Neural cell (in vitro differentiated cells): ENCODE results near the gene MEA1.

ENCODE experiments used
- CTCF ChIP-seq: fragments of 450-650 bp; IDR thresholded peaks from 2 replicates; pipeline ENCODE4 v1.5.1; 2014; ENCODE audit warnings: antibody characterized with exemption, mild to moderate bottlenecking, moderate library complexity; ENCODE audit not compliant: poor library complexity, severe bottlenecking
- EZH2 ChIP-seq: fragments of 200-600, 300-800 bp; shearing (Covaris generic), sonication (generic); IDR thresholded peaks from 2 replicates; pipeline ENCODE4 v1.6.1; 2014; ENCODE audit warnings: antibody characterized with exemption, low read length, borderline replicate concordance, mild to moderate bottlenecking; ENCODE audit not compliant: insufficient read depth, poor library complexity, severe bottlenecking
- RAD21 ChIP-seq: fragments of 450-650 bp; conservative IDR thresholded peaks from 2 replicates; pipeline ENCODE4 v1.6.1; 2014; ENCODE audit warnings: antibody characterized with exemption, mild to moderate bottlenecking, moderate library complexity
- TAF1 ChIP-seq: IDR thresholded peaks from 2 replicates; pipeline ENCODE4 v1.6.1; 2012; ENCODE audit warnings: low read depth

- TF ChIP-seq CTCF = no peak
- TF ChIP-seq RAD21 = no peak
- no peak for TF ChIP-seq EZH2
- no peak for TF ChIP-seq TAF1
These were observed 44.3 kb downstream of the MEA1 start for GRCh38 chr6:42969431-42969830.
